ENCODE measurements around the gene MDFIC. TPM values are rescaled to one million over a fixed set of nuclear protein-coding genes. Genes with fewer than 3 reads are reported as not detected.

Gene MDFIC
- total RNA-seq, 1 donor from 2014 or later = 25.2 TPM

DNA sequence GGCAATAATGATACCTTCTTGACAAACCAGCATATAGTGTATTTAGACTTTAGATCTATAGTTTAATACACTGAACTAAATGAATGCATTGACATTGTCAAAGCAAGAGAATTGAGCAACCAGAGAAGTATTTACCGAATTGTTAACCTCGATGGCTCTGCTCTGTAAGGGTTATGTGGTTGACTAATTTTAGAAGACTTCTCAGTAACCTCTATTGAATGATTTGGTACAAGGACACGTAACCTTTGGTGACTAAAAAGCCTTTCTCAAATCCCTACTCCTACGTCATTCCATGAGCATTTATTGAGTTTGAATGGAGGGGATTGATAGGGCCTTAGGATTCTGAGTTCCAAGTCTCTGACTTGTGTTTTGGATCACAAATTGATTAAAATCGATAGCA, 67.6 kb downstream of the MDFIC start:
- no peaks in the 10 kb centered on the region for H3K27me3 Mint-ChIP-seq (ENCODE audit: low read depth)
- H3K4me3 Mint-ChIP-seq = no peak overlapping the region
- H3K4me1 Mint-ChIP-seq = peaks cover 10% of the 10 kb centered on the region
- peaks cover 12% of the 10 kb centered on the region for H3K9me3 Mint-ChIP-seq
- DNase-seq (ENCODE audit: low spot score in 2 of 2, unreplicated experiment in 2 of 2) = no peak
- H3K27ac Mint-ChIP-seq = no peak overlapping the region
- TF ChIP-seq, protein P1, sequence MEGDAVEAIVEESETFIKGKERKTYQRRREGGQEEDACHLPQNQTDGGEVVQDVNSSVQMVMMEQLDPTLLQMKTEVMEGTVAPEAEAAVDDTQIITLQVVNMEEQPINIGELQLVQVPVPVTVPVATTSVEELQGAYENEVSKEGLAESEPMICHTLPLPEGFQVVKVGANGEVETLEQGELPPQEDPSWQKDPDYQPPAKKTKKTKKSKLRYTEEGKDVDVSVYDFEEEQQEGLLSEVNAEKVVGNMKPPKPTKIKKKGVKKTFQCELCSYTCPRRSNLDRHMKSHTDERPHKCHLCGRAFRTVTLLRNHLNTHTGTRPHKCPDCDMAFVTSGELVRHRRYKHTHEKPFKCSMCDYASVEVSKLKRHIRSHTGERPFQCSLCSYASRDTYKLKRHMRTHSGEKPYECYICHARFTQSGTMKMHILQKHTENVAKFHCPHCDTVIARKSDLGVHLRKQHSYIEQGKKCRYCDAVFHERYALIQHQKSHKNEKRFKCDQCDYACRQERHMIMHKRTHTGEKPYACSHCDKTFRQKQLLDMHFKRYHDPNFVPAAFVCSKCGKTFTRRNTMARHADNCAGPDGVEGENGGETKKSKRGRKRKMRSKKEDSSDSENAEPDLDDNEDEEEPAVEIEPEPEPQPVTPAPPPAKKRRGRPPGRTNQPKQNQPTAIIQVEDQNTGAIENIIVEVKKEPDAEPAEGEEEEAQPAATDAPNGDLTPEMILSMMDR (IDR thresholded peaks at IDR 0.05; ENCODE audit: unreplicated experiment) = no peak
- H3K36me3 Mint-ChIP-seq = peaks cover 28% of the 10 kb centered on the region

DNA sequence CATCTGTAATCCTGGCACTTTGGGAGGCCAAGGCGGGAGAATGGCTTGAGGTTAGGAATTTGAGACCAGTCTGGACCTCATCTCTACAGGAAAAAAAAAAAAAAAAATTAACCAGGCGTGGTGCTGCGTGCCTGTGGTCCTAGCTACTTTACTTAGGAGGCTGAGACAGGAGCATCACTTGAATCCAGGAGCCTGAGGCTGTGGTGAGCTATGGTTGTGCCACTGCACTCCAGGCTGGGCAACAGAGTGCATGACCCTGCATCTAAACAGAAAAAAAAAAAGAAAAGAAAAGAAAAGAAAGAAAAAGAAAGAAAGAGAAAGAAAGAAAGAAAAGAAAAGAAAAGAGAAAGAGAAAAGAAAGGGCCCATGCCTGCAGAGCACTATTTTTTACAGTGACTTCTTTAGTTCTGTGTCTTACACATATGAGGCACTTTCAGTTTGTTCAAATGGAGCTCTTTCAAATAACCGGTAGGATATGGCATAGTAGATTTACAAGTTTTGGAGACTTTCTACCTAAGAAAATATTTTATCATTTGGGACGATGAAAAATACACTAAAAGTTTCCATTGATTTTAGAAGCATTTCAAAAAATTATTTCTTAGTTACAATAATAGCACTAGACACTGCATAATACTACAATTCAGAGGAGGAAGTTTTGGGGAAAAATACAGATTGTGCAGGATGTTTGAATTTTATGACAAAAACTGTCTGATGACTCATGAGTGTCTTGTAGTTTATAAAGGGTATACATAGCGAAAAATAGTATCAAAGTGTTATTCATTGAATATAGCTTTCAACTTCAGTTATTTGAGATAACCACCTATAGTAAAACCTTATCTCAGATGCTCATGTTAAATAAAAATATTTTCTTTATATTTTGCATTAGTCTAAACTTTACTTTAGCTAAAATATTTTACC, 75.9 kb downstream of the MDFIC start:
- no peaks in the 10 kb centered on the region for H3K4me1 Mint-ChIP-seq
- peaks cover 24% of the 10 kb centered on the region for H3K9me3 Mint-ChIP-seq
- peak overlapping the region; percentile 68 for H3K27ac Mint-ChIP-seq
- DNase-seq (ENCODE audit: low spot score in 2 of 2, unreplicated experiment in 2 of 2) = no peak
- H3K4me3 Mint-ChIP-seq = no peak overlapping the region
- TF ChIP-seq, protein P1 (IDR thresholded peaks at IDR 0.05; ENCODE audit: unreplicated experiment) = no peak
- no peaks in the 10 kb centered on the region for H3K27me3 Mint-ChIP-seq (ENCODE audit: low read depth)
- H3K36me3 Mint-ChIP-seq = peaks cover 36% of the 10 kb centered on the region

DNA sequence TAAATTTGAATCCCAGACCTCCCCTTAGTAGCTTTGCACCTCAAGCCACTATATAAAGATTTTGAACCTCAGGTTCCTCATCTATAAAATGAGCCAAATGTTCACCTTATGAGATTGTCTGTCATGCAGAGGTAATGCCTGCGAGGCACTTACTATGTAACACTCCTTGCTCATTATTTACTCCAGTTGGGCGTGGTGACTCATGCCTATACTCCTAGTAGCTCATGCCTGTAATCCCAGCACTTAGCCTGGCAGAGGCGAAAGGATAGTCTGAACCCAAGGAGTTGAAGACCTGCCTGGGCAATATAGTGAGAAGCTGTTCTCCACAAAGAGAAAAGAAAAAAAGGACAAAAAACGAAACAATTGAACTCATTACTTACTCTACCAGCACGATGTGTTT, 82.2 kb downstream of the MDFIC start:
- H3K27ac Mint-ChIP-seq = no peak overlapping the region
- TF ChIP-seq, protein P1 (IDR thresholded peaks at IDR 0.05; ENCODE audit: unreplicated experiment) = no peak
- DNase-seq (ENCODE audit: low spot score in 2 of 2, unreplicated experiment in 2 of 2) = no peak
- H3K9me3 Mint-ChIP-seq = no peaks in the 10 kb centered on the region
- H3K36me3 Mint-ChIP-seq = peaks cover 14% of the 10 kb centered on the region
- H3K4me3 Mint-ChIP-seq = no peak overlapping the region
- peaks cover 27% of the 10 kb centered on the region for H3K4me1 Mint-ChIP-seq
- no peaks in the 10 kb centered on the region for H3K27me3 Mint-ChIP-seq (ENCODE audit: low read depth)

DNA sequence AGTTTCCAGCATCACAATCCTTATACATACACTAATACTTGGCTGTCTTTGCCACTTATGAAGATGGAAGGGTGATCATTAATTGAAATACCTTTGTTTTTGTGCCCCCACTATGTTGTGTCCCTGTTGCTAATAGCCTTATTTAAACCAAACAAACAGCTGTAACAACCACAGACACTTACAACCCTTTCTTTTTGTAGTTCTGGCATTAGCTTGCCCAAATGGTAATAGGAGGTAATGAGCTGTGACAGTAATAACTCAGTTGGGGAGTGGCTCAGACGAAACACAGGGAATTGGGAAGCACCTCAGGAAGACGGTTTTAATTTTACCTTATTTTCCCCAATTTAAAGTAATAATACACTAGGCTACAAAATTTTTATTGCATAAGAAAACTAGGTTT, 83.4 kb downstream of the MDFIC start:
- Mint-ChIP-seq H3K27me3 (ENCODE audit: low read depth) (no peaks in the 10 kb centered on the region), H3K36me3 (peaks cover 14% of the 10 kb centered on the region), H3K27ac (no peak overlapping the region), H3K4me3 (no peak overlapping the region), H3K9me3 (no peaks in the 10 kb centered on the region), H3K4me1 (peaks cover 35% of the 10 kb centered on the region)
- TF ChIP-seq, protein P1 (IDR thresholded peaks at IDR 0.05; ENCODE audit: unreplicated experiment) = no peak
- DNase-seq (ENCODE audit: low spot score in 2 of 2, unreplicated experiment in 2 of 2) = no peak

DNA sequence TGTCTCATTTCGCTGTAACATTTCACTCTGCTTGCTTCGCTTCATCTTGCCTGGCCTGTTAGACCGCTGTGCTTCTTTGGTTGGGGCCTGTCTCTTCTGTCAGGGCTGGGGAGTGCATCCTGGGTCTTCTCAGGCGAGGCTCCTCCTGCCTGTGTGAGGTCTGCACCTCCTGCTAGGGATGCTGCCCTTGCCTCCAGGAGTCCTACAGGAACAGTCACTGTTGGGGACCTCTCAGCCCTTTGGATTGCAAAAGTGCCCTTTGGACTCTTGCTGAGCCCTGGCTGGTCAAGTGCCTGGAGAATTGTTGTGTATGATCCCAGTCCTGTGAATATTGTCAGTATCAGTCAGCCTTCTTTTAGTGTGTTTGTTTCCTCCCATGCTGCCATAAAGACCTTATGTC, 84.1 kb downstream of the MDFIC start:
- peaks cover 14% of the 10 kb centered on the region for H3K36me3 Mint-ChIP-seq
- no peaks in the 10 kb centered on the region for H3K27me3 Mint-ChIP-seq (ENCODE audit: low read depth)
- H3K27ac Mint-ChIP-seq = no peak overlapping the region

More for the DNA sequence above, 84.1 kb downstream of the MDFIC start:
- TF ChIP-seq, protein P1 (IDR thresholded peaks at IDR 0.05; ENCODE audit: unreplicated experiment) = no peak
- Mint-ChIP-seq H3K4me1 (peaks cover 35% of the 10 kb centered on the region), H3K9me3 (no peaks in the 10 kb centered on the region), H3K4me3 (no peak overlapping the region)
- DNase-seq (ENCODE audit: low spot score in 2 of 2, unreplicated experiment in 2 of 2) = no peak
